Right cardiac atrium (tissue), 5 donors: ENCODE results near the gene ATG13. TPM values are rescaled to one million over a fixed set of nuclear protein-coding genes. Genes with fewer than 3 reads are reported as not detected.
"Not testable (repeated sequence)": the region's sequence is repeated elsewhere in the genome, so short reads cannot be mapped to it uniquely, and the experiment has no call there.

Experiments
- ATAC-seq, 2 donors: fragments of 200-7000 bp; cut with Tn5 transposase; one replicate each; pipeline versions ENCODE4 v1.8.0 to v1.9.1; 2020; ENCODE audit warnings: moderate library complexity in 2 of 2, mild to moderate bottlenecking in 1 of 2
- DNase-seq, 3 donors: peaks; one replicate each; pipeline ENCODE4 v3.0.0-alpha.2; 2020
- H3K27ac ChIP-seq: one replicate; pipeline ENCODE4 v1.5.1; 2013; ENCODE audit warnings: mild to moderate bottlenecking, low read length, control low read depth, moderate library complexity
- H3K27me3 ChIP-seq: one replicate; pipeline ENCODE4 v1.6.1; 2013; ENCODE audit not compliant: control insufficient read depth, insufficient read depth
- H3K4me1 ChIP-seq: one replicate; pipeline ENCODE4 v1.6.1; 2013; ENCODE audit warnings: low read length; ENCODE audit not compliant: control insufficient read depth, insufficient read depth
- H3K4me3 ChIP-seq: one replicate; pipeline ENCODE4 v1.5.1; 2013; ENCODE audit warnings: low read length, control low read depth
- H3K9me3 ChIP-seq: one replicate; pipeline ENCODE4 v1.6.1; 2013; ENCODE audit warnings: low read length; ENCODE audit not compliant: control insufficient read depth
- WGBS: extraction: QIAGEN DNeasy Blood & Tissue Kit; methylation state at CpG from one replicate; pipeline ENCODE4 v1.1.7; 2013; 5-methylcytosine and 5-hydroxymethylcytosine counted together
- intact Hi-C, 4 donors: fragments of 100-400 bp; cut with DNase I; formaldehyde crosslinking; loops; one replicate each; pipeline versions ENCODE4 v1.11.0 to v1.14.0; 2022 to 2023
- polyA plus RNA-seq: library from polyadenylated mRNA; stranded (reverse); fragments of 200-250 nt; gene quantifications from one replicate; pipeline ENCODE4 v1.2.3, GENCODE V29; 2013
- total RNA-seq, 4 donors: library from RNA; stranded (reverse); fragmentation: NEBNext Ultra II Directional; extraction: Animal tissue kit (Norgen Biotek cat#: 25700); gene quantifications; one replicate each; pipeline ENCODE4 v1.2.1, GENCODE V29; 2021
- donor health status: healthy with polysubstance abuse.
- donor health status: DM: no; HTN: yes; CAD: no.
- donor health status: DM: no; HTN: no; CAD: no.
- donor health status: DM: no; HTN: yes; CAD: no; lungs with severe emphysema.
- donor health status: DM: yes; HTN: yes; CAD: no.

ATG13 gene
- total and polyA plus RNA-seq, 5 donors: 38.0 to 66.2 (median 55.1) TPM

- ATAC-seq (peak; percentile 5 to 57), DNase-seq (peak in 2 of 3 donors; percentile 72 to 76)
- 37% methylated on average over 3 of the region's 3 CpGs for WGBS
- no peaks in the 10 kb centered on the region for H3K9me3 ChIP-seq
- no peaks in the 10 kb centered on the region for H3K27me3 ChIP-seq
- H3K4me3 ChIP-seq: no peak overlapping the region
- intact Hi-C loops: loop anchor here in 1 of 4 donors (5.0 kb wide), 1 partner anchor 40 kb away; no protein-coding TSS in a partner anchor
- peaks cover 16% of the 10 kb centered on the region for H3K4me1 ChIP-seq
- H3K27ac ChIP-seq: peak overlapping the region; percentile 80
These were observed 80.0 kb downstream of the ATG13 start for GRCh38 chr11:46697303-46697702.

- H3K4me3 ChIP-seq: no peak overlapping the region
- no peaks in the 10 kb centered on the region for H3K27me3 ChIP-seq
- H3K27ac ChIP-seq: peak overlapping the region; percentile 80
- WGBS: 24% methylated on average over 2 of the region's 2 CpGs
- H3K4me1 ChIP-seq: peaks cover 16% of the 10 kb centered on the region
- ATAC-seq (no peak), DNase-seq (no peak)
- intact Hi-C loops: loop anchor here in 1 of 4 donors (5.0 kb wide), 1 partner anchor 40 kb away; no protein-coding TSS in a partner anchor
- no peaks in the 10 kb centered on the region for H3K9me3 ChIP-seq
These were observed 80.4 kb downstream of the ATG13 start for GRCh38 chr11:46697723-46698122.

GRCh38 chr11:46698597-46698996, 81.2 kb downstream of the ATG13 start:
- intact Hi-C loops: loop anchor here in 1 of 4 donors (5.0 kb wide), 1 partner anchor 41 kb away; no protein-coding TSS in a partner anchor
- Histone ChIP-seq H3K27ac (peak overlapping the region; percentile 65), H3K4me3 (no peak overlapping the region), H3K4me1 (peaks cover 16% of the 10 kb centered on the region), H3K9me3 (no peaks in the 10 kb centered on the region), H3K27me3 (no peaks in the 10 kb centered on the region)
- 45% methylated on average over 1 of the region's 1 CpG for WGBS
- no peak for ATAC-seq
- no peak for DNase-seq

GRCh38 chr11:46700241-46701077, 83.1 kb downstream of the ATG13 start, which contains the start of the genes ARHGAP1 and ZNF408:
TSS of gene ARHGAP1 (minus strand) at chr11:46700619. CDS start at chr11:46696107, 4,512 bp downstream.
TSS of gene ZNF408 (plus strand) at chr11:46701031. CDS start at chr11:46701048, 17 bp downstream.
- Histone ChIP-seq H3K27me3 (no peaks in the 10 kb centered on the region), H3K4me3 (peak within 1 kb of the TSS; percentile 91), H3K27ac (peak within 1 kb of the TSS; percentile 95), H3K9me3 (no peaks in the 10 kb centered on the region), H3K4me1 (peaks cover 16% of the 10 kb centered on the region)
- DNase-seq (peak; percentile 99 to 100 (median 100)), ATAC-seq (peak; percentile 95 to 96)
- WGBS: under 1% methylated on average over 44 of the region's 44 CpGs
- intact Hi-C loops: no loop called here

GRCh38 chr11:46701078-46701654, 83.8 kb downstream of the ATG13 start:
- 1% methylated on average over 29 of the region's 29 CpGs for WGBS
- no peaks in the 10 kb centered on the region for H3K9me3 ChIP-seq
- DNase-seq: no peak
- intact Hi-C loops: no loop called here
- H3K4me1 ChIP-seq: peaks cover 16% of the 10 kb centered on the region
- no peak for ATAC-seq
- peak overlapping the region; percentile 91 for H3K4me3 ChIP-seq
- peak overlapping the region; percentile 92 for H3K27ac ChIP-seq
- H3K27me3 ChIP-seq: no peaks in the 10 kb centered on the region

GRCh38 chr11:46705070-46705688, 87.8 kb downstream of the ATG13 start:
- 96% methylated on average over 31 of the region's 31 CpGs for WGBS
- no peak for ATAC-seq
- intact Hi-C loops: no loop called here

GRCh38 chr11:46706886-46707285, 89.5 kb downstream of the ATG13 start:
- H3K4me1 ChIP-seq: peaks cover 2% of the 10 kb centered on the region
- H3K27me3 ChIP-seq: no peaks in the 10 kb centered on the region
- H3K9me3 ChIP-seq: no peaks in the 10 kb centered on the region
- no peak overlapping the region for H3K27ac ChIP-seq
- DNase-seq (no peak), ATAC-seq (no peak)
- 86% methylated on average over 7 of the region's 7 CpGs for WGBS
- intact Hi-C loops: no loop called here
- no peak overlapping the region for H3K4me3 ChIP-seq

More at GRCh38 chr11:46705070-46705688, 87.8 kb downstream of the ATG13 start:
- no peak overlapping the region for H3K4me3 ChIP-seq
- H3K27me3 ChIP-seq: no peaks in the 10 kb centered on the region
- H3K4me1 ChIP-seq: no peaks in the 10 kb centered on the region
- H3K27ac ChIP-seq: no peak overlapping the region
- no peaks in the 10 kb centered on the region for H3K9me3 ChIP-seq
- peak in 1 of 3 donors; percentile 57 for DNase-seq

GRCh38 chr11:46709351-46709750, 92.0 kb downstream of the ATG13 start:
- H3K9me3 ChIP-seq, intact Hi-C loops, H3K27me3 ChIP-seq, H3K4me3 ChIP-seq, H3K4me1 ChIP-seq, ATAC-seq, H3K27ac ChIP-seq, DNase-seq: not testable (repeated sequence)
- WGBS: 95% methylated on average over 9 of the region's 9 CpGs

GRCh38 chr11:46710821-46711269, 93.5 kb downstream of the ATG13 start:
- peaks cover 2% of the 10 kb centered on the region for H3K4me1 ChIP-seq
- no peaks in the 10 kb centered on the region for H3K27me3 ChIP-seq
- WGBS: 34% methylated on average over 10 of the region's 10 CpGs
- H3K9me3 ChIP-seq: no peaks in the 10 kb centered on the region
- no peak overlapping the region for H3K4me3 ChIP-seq
- intact Hi-C loops: no loop called here
- H3K27ac ChIP-seq: peak overlapping the region; percentile 87
- ATAC-seq (peak; percentile 96), DNase-seq (peak; percentile 71 to 80 (median 79))

- 50% methylated on average over 5 of the region's 5 CpGs for WGBS
- no peaks in the 10 kb centered on the region for H3K27me3 ChIP-seq
- ATAC-seq (no peak), DNase-seq (no peak)
- intact Hi-C loops: no loop called here
- H3K27ac ChIP-seq: peak overlapping the region; percentile 87
- H3K4me1 ChIP-seq: peaks cover 2% of the 10 kb centered on the region
- no peaks in the 10 kb centered on the region for H3K9me3 ChIP-seq
- H3K4me3 ChIP-seq: no peak overlapping the region
These were observed 94.0 kb downstream of the ATG13 start for GRCh38 chr11:46711303-46711702.
